ENCODE data around the gene KRI1. TPM values are rescaled to one million over a fixed set of nuclear protein-coding genes. Genes with fewer than 3 reads are reported as not detected.
"Not testable (repeated sequence)": the region's sequence is repeated elsewhere in the genome, so short reads cannot be mapped to it uniquely, and the experiment has no call there.

KRI1 gene
- total RNA-seq, 1 donor from 2014 or later = 11.2 TPM

DNA sequence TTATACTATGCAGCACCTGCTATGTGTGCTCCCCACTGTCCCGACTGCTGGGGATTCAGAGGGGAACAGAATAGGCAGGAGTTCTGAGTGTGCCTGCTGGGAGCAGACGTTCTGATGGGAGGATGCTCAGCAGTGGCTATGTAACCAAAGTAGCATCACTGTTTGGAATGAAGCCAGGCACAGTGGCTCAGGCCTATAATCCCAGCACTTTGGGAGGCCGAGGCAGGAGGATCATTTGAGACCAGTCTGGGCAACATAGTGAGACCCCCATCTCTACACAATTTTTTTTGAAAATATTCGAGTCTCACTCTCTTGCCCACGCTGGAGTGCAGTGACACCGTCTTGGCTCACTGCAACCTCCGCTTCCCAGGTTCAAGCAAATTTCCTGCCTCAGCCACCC lies 16.1 kb downstream of the KRI1 start:
- DNase-seq = no peak

DNA sequence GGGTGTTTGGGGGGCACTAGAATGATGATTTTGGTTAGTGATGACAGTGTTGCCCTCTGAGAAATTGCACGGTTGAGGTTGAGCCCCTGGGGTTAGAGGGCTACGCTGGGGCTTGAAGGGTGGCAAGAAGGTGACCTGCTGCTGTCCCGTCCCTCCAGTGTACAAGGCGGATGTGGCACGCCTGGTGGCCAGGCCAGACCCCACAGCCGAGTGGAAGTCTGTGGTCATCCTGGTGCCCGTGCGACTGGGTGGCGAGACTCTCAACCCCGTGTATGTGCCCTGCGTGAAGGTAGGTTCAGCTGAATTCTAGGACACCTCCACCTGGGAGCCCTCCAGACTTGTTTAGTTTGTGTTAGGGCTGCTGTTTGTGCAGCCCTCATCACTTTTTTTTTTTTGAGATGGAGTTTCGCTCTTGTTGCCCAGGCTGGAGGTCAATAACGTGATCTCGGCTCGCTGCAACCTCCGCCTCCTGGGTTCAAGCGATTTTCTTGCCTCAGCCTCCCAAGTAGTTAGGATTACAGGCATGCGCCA lies 17.0 kb downstream of the KRI1 start:
- DNase-seq = no peak

DNA sequence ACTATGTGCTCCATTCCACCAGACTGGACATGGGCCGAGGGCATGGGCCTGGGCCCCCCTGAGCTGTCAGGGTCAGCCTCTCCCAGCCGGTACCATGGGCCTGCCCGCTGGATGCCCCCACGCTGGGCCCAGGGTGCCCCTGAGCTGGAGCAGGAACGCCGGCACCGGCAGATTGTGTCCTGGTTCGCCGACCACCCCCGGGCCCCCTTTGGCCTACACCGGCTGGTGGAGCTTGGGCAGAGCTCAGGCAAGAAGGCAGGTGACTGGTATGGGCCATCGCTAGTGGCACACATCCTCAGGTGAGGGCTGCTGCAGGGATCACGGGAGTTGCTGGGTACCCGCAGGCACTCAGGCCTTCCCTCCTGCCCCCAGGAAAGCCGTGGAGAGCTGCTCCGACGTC lies 19.0 kb downstream of the KRI1 start:
- DNase-seq = no peak

DNA sequence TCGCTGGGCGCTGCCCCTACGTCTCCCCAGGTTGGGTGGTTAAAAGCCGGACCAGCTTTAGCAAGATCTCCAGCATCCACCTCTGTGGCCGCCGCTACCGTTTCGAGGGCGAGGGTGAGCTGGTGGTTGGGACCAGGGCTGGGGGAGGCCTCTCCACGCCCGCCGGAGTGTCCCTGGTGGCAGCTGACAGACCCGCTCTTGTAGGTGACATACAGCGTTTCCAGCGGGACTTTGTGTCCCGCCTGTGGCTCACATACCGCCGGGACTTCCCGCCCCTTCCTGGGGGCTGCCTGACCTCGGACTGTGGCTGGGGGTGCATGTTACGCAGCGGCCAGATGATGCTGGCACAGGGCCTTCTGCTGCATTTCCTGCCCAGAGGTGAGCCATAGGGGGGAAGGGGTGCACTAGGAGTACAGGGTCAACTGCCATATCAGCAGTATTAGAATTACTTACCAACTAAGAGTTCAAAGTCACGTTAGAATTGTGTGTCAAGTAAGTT lies 21.0 kb downstream of the KRI1 start:
- no peak for DNase-seq

DNA sequence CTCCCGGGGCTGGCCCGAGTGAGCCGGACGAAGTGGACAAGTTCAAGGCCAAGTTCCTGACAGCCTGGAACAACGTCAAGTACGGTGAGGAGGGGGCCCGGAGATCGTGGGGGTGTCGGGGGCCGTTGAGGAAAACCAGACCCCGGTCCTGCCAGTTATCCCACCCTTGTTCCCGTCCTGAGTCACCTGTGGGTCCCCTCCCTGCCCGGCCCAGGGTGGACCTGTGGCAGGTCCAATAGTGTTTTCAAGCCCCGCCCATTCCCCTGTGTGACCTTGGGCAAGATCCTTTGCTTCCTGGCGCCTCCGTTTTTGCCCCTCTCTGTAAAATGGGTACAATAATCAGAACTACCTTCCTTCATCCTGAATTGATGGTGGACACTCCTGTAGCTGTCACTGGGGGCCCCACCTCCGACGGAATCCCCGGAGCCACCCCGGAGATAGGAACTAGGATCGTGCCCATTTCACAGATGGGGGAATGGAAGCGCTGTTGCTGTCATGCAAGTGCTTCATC lies 21.5 kb downstream of the KRI1 start:
- DNase-seq = no peak

DNA sequence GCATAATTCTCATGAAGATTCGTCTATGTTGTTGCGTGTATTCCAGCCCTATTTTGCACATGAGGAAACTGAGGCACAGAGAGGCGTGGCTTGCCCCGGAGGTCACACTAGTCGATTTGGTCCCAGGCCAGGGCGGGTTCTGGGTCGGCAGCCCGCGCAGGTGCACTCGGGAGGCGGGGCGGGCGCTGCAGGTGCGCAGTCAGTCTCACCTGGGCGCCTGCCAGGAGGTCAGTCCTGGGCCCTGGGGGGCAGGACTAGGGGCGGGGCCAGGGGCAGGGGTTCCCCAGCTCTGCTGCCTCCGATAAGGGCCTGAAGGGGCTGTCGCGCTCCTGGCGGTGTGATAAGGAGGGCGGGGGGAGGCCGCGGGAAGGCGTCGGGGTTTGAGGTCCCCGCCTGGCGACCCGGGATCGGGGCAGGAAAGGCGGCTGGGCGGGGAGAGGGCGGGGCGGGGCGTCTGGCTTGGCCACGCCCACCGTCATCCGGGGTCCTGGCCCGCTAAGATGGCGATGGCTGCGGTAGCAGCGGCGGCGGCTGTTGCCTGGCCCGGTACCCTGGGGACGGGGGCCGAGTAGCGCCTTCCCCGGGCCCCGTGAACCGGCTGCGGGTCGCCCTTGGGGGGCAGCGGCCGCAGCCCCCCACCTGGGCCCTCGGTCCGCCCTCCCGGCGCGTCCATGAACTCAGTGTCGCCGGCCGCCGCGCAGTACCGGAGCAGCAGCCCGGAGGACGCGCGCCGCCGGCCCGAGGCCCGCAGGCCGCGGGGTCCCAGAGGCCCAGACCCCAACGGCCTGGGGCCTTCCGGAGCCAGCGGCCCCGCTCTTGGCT lies 22.2 kb downstream of the KRI1 start, which contains the start of gene ATG4D:
Gene ATG4D (plus strand): TSS at position 485 of the 822 bp plus-strand sequence. CDS start 187 bp downstream, at position 672.
- peak; percentile 62 for DNase-seq

DNA sequence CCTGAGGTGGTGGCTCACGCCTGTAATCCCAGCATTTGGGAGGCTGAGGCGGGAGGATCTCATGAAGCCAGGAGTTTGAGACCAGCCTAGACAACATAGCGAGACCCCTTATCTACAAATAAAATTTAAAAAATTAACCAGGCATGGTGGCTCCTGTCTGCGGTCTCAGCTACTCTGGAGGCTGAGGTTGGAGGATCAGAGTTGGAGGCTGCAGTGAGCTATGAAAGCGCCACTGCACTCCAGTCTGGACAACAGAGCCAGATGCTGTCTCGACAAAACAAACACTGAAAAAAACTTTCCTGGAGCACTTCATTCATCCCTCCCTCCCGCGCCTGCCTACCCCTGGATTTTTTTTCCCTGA lies 22.8 kb downstream of the KRI1 start:
- no peak for DNase-seq

DNA sequence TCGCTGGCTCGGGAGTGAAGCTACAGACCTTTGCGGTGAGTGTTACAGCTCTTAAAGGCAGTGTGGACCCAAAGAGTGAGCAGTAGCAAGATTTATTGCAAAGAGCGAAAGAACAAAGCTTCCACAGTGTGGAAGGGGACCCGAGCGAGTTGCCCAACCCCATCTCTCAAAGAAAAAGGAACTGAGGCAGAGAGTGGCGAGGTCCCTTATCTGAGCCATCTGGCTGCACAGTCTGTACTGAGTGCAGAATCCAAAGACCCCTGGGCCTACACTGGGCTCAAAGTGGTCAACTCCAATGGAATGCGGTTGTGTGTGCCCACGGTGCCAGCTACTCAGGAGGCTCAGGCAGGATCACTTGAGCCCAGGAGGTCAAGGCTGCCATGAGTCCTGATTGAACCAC lies 26.8 kb downstream of the KRI1 start:
- not testable (repeated sequence) for DNase-seq

DNA sequence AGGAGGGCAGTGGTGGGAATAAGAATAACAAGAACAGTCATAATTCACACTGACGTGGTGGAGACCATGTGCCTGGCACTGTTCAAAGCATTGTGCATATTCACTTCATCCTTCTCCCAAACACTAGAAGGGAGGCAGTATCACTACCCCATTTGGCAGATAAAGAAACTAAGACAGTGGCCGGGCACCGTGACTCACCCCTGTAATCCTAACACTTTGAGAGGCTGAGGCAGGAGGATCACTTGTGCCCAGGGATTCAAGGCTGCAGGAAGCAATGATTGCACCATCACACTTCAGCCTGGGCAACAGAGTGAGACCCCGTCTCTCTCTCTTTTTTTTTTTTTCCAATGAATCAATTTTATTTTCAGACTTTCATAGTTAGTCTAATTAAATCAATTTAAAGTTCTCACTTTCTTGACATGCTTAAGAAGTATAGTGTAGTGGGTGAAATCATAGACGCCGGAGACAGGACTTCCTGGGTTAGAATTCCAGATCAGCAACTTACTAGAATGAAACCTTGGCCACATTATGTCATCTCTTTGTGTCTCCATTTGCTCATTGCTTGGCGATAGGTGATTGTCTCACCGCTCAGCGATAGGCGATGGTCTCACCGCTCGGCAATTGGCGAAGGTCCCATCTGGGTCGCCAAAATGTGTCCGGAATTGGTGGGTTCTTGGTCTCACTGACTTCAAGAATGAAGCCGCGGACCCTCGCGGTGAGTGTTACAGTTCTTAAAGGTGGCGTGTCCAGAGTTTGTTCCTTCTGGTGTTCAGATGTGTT lies 27.4 kb downstream of the KRI1 start:
- DNase-seq = no peak

DNA sequence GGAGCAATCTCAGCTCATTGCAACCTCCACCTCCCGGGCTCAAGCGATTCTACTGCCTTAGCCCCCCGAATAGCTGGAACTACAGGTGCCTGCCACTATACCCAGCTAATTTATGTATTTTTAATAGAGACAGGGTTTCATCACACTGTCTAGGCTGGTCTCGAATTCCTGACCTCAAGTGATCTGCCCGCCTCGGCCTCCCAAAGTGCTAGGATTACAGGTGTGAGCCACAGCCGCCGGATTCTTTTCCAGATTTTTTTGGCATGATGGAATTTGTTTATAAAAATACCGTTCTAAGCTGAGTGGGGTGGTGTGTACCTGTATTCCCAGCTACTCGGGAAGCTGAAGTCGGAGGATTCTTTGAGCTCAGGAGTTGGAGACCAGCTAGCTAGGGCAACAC lies 28.1 kb downstream of the KRI1 start:
- no peak for DNase-seq

DNA sequence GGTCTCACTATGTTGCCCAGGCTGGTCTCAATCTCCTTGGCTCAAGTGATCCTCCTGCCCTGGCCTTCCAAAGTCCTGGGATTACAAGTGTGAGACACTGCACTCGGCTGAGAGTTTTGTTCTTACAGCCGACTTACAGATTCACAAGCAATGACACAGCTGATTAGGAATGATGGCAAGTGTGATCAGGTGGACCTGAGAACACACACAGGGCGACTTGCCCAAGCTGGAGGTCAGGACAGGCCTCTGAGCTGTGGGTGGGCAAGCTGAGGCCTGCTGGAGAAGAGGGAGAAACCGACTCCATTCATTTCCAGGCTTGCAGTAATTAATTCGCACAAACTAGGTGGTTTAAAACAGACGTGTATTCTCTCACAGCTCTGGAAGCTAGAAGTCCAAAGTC lies 30.2 kb downstream of the KRI1 start:
- no peak for DNase-seq

DNA sequence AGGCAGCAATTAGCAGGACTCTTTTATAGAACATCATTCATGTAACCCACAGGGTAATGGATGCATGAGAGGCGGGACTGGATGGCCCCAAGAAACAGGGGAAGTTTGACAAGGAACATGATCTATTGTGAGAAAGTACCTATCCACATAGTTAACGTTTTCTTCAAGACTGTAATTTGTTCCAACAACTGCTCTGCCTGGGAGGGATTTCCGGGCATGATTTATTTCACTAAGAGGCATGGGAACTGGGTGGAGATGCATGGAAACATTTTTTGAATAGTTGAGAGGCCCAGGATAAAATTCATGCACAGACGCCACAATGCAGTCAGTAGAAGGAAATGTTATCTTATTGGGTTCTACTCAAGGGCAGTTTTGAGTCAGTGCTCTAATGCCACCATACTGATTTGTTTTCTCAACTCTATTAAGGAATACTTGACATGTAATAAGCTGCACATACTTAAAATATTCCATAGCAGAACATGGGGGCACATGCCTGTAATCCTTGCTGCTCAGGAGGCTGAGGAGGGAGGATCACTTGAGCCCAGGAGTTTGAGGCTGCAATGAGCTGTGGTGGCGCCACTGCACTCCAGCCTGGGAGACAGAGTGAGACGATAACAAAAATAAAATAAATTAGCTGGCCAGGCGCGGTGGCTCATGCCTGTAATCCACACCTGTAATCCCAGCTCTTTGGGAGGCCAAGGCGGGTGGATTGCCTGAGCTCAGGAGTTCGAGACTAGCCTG lies 32.0 kb downstream of the KRI1 start:
- no peak for DNase-seq

DNA sequence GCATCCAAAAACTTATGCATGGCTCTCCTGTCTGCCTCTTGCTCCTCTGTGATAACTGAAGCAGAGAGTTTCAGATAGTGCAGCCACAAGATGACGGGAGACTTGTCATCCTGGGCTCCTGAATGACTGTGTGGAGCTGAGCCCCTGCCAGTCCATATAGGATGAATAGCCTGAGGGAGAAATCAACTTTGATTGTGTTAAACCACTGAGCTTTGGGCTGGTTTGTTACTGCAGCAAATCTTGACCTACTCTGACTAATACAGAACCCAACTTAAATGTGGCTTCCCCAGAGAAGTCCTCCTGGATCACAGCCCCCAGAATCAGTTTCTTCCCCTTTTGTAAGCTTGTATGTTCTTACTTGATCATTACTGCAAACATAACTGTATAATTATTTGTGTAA lies 33.4 kb downstream of the KRI1 start:
- DNase-seq = no peak

DNA sequence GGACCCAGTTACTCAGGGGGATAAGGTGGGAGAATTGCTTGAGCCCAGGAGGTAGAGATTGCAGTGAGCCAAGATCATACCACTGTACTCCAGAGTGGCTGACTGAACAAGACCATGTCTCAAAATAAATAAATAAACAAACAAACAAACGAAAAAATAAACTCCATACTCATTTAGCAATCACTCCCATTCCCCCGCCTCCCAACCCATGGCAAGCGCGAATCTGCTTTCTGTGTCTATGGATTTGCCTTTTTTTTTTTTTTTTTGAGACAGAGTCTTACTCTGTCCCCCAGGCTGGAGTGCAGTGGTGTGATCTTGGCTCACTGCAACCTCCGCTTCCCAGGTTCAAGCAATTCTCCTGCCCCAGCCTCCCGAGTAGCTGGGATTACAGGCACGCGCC lies 38.9 kb downstream of the KRI1 start:
- not testable (repeated sequence) for DNase-seq

DNA sequence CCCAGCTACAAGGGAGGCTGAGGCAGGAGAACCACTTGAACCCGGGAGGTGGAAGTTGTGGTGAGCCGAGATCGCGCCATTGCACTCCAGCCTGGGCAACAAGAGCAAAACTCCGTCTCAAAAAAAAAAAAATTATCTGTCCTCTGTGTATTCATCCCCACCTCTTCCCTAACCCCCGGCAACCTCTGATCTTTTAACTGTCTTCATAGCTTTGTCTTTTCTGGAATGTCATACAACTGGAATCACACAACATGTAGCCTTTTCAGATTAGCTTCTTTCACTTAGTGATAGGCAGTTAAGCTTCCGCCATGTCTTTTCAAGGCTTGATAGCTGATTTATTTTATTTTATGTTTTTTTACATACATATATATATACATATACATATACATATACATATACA lies 40.2 kb downstream of the KRI1 start:
- DNase-seq = no peak

DNA sequence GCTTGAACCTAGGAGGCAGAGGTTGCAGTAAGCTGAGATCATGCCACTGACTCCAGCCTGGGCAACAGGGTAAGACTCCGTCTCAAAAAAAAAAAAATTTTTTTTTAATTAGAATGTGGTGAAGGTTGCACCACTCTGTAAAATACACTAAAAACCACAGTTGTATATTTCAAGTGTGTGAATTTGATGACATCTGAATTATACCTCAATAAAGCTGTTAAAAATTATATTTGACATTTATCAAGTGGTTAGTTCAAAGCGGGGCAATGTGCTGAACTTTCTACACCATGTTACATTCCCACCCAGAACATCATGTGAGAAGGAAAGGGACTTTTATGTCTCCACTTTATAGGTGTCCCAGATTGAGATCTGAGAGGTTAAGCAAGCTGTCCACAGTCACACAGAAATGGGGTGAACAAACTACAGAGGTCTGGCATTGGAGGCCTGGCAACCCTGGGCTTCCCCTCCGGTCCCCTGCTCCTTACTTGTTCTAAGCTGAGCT lies 42.6 kb downstream of the KRI1 start:
- DNase-seq = no peak

DNA sequence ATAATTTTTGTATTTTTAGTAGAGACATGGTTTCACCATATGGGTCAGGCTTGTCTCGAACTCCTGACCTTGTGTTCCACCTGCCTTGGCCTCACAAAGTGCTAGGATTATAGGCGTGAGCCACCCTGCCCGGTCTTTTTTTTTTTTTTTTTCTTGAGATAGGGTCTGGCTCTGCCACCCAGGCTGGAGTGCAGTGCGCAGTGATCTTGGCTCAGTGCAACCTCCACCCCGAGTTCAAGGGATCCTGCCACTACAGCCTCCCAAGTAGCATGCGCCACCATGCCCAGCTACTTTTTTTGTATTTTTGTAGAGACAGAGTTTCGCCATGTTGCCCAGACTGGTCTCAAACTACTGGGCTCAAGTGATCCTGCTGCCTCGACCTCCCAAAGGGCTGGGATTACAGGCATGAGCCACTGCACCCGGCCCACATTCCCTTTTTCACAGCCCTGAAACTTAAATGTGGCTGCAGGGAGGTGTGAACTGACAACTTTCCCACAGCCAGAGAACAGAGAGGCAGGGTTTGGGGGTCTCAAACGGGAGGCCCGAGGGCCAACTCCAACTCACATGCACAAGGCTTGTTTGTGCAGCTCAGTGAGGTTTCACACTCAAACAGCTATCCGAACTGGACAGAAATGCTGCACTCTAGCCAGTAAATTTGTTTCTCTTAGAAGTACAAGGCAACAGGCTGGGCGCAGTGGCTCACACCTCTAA lies 44.2 kb downstream of the KRI1 start:
- DNase-seq = no peak

DNA sequence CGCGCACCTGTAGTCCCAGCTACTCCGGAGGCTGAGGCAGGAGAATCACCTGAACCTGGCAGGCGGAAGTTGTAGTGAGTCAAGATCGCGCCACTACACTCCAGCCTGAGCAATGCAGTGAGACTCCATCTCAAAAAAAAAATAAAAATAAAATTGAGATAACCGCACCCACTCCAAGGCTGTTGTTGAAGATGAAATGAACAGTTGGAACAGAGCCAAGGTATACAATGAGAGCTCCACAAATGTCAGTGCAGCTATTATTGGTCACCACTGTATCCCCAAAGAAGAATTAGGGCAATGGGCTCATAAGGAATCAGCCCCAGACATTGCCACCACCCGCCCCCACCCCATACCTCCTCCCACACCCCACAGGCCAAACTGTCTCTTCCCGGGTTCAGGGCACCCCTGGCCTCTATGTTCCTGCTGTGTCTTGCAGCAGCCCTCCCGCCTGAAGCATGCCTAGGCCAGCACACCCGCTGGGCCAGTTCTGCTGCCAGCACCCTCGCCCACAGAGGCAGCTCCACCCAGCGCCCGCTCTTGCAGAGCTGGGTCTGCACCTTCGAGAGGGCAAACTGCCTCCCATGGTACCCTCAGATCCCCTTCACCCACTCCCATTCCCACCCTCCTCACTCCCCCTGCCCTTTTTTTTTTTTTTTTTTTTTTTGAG lies 45.0 kb downstream of the KRI1 start:
- no peak for DNase-seq

DNA sequence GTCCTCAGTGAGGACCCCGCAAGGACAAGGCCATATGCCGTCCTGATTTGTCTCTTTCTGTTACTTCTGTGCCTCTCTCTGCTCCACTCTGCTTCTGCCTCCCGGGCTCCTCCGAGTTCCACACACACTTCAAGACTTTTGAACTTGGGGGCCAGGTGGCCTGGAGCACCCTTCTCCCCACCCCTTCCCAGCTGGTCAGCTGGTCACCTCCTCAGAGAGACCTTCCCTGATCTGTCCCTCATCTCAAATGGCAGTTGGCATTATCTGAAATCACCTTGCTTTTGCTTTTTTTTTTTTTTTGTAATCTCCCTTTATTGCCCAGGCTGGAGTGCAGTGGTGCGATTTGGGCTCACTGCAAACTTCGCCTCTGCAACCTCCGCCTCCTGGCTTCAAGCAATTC lies 46.4 kb downstream of the KRI1 start:
- no peak for DNase-seq

DNA sequence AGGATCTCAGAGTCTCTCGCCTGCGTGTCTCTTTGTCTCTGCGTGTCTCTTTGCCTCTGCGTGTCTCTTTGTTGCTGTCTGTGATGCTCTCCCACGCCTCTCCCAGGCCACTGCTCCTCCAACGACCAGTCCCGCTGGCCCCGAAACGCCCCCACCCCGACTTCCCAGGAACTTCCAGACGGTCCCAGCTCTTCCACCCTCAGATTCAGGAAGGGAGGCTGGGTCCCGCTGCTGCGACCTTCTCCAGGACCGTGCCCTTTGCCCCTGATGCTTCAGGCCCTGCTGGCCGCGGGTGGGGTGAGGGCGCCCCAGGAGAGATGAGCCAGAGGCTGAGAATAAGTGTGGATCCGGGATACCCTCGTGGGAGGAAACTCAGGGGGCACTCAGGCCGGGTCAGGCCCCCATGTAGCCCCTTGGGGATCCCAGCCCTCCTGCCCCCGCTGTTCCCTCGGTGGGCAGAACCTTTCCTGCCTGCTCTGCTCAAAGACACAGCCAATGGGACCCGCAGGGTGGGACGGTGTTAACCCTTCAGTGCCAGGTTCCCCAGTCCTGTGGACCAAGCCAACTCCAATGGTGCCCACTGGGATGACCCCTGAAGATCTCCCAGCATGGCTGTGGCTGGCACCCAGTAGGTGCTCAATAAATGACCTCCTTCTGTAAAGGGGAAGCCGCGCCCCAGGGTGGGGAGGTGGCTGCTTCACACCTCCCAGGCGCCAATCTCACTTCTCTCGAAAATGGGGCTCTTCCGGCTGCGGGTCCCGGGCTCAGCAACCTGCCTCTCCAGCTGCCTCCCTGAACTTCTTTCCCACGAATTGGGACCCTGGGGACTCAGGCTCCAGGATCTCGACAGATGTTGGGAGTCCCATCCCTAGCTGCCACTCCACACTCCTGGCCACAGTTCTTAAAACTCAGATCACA lies 47.1 kb downstream of the KRI1 start:
- DNase-seq = no peak
